ENCODE data around the gene MEF2C. TPM values are rescaled to one million over a fixed set of nuclear protein-coding genes. Genes with fewer than 3 reads are reported as not detected.

MEF2C gene
- polyA plus RNA-seq, 1 donor from 2014 or later = 30.2 TPM

DNA sequence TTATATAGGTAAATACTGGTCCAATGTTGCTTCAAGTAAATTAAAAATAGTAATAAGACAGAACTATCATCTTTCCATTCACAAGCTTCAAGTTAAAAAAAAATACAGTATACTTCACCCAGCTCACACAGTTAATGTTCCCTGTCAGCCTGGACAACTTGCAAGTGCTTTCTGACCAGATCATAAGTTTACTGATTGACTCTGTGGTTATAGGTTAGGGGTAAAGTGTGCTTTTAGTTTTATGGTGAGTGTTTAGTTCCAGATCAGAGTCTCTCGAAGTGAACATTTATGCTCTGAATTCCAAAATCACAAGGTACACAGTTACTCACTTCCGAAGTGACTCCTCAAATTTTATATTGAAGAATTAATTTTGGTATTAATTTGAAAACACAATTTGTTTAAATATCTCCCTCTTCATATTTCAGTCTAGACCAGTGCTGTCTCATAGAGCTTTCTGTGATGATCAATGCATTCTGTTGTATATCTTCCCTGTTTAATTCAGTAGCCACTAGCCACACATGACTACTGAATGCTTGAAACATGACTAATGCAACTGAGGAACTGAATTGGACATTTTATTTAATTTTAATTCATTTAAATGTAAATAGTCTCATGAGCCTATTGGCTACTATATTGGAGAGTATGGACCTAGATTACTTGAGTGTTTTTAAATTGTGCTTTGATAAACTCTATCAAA lies 90.7 kb downstream of the MEF2C start:
- H2AFZ ChIP-seq (ENCODE audit: low read depth, low read length) = no peak overlapping the region
- no peaks in the 10 kb centered on the region for H3K9me2 ChIP-seq (ENCODE audit: insufficient read depth, low read length)
- H3K9ac ChIP-seq (ENCODE audit: low read length) = no peak overlapping the region
- H3K4me2 ChIP-seq (ENCODE audit: low read length) = no peak overlapping the region
- no peaks in the 10 kb centered on the region for H3K79me2 ChIP-seq (replicated peaks; ENCODE audit: insufficient read depth, low read length)
- H3F3A ChIP-seq (ENCODE audit: insufficient read depth, low read length, poor library complexity, severe bottlenecking) = no peaks in the 10 kb centered on the region
- no peak overlapping the region for H3K4me3 ChIP-seq (ENCODE audit: low read length)
- no peaks in the 10 kb centered on the region for H3K36me3 ChIP-seq (ENCODE audit: insufficient read depth, low read length)
- H3K9me3 ChIP-seq (ENCODE audit: low read length) = no peaks in the 10 kb centered on the region
- no peak overlapping the region for H3K27ac ChIP-seq (ENCODE audit: low read length)
- TF ChIP-seq, protein P1, sequence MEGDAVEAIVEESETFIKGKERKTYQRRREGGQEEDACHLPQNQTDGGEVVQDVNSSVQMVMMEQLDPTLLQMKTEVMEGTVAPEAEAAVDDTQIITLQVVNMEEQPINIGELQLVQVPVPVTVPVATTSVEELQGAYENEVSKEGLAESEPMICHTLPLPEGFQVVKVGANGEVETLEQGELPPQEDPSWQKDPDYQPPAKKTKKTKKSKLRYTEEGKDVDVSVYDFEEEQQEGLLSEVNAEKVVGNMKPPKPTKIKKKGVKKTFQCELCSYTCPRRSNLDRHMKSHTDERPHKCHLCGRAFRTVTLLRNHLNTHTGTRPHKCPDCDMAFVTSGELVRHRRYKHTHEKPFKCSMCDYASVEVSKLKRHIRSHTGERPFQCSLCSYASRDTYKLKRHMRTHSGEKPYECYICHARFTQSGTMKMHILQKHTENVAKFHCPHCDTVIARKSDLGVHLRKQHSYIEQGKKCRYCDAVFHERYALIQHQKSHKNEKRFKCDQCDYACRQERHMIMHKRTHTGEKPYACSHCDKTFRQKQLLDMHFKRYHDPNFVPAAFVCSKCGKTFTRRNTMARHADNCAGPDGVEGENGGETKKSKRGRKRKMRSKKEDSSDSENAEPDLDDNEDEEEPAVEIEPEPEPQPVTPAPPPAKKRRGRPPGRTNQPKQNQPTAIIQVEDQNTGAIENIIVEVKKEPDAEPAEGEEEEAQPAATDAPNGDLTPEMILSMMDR (IDR thresholded peaks at IDR 0.05; ENCODE audit: poor library complexity, severe bottlenecking) = no peak
- TF ChIP-seq, protein P2, sequence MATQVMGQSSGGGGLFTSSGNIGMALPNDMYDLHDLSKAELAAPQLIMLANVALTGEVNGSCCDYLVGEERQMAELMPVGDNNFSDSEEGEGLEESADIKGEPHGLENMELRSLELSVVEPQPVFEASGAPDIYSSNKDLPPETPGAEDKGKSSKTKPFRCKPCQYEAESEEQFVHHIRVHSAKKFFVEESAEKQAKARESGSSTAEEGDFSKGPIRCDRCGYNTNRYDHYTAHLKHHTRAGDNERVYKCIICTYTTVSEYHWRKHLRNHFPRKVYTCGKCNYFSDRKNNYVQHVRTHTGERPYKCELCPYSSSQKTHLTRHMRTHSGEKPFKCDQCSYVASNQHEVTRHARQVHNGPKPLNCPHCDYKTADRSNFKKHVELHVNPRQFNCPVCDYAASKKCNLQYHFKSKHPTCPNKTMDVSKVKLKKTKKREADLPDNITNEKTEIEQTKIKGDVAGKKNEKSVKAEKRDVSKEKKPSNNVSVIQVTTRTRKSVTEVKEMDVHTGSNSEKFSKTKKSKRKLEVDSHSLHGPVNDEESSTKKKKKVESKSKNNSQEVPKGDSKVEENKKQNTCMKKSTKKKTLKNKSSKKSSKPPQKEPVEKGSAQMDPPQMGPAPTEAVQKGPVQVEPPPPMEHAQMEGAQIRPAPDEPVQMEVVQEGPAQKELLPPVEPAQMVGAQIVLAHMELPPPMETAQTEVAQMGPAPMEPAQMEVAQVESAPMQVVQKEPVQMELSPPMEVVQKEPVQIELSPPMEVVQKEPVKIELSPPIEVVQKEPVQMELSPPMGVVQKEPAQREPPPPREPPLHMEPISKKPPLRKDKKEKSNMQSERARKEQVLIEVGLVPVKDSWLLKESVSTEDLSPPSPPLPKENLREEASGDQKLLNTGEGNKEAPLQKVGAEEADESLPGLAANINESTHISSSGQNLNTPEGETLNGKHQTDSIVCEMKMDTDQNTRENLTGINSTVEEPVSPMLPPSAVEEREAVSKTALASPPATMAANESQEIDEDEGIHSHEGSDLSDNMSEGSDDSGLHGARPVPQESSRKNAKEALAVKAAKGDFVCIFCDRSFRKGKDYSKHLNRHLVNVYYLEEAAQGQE (IDR thresholded peaks at IDR 0.05; ENCODE audit: borderline replicate concordance) = no peak
- TF ChIP-seq SMC3 (conservative IDR thresholded peaks at IDR 0.05; ENCODE audit: poor library complexity) = no peak
- TF ChIP-seq POLR2AphosphoS5 (IDR thresholded peaks at IDR 0.05) = no peak
- no peak for TF ChIP-seq MXI1 (conservative IDR thresholded peaks at IDR 0.05; ENCODE audit: poor library complexity, severe bottlenecking)
- no peak for TF ChIP-seq EZH2 (IDR thresholded peaks at IDR 0.05; ENCODE audit: borderline replicate concordance, insufficient read depth, low read length, poor library complexity, severe bottlenecking)
- no peaks in the 10 kb centered on the region for H3K27me3 ChIP-seq (ENCODE audit: insufficient read depth, low read depth, low read length)
- H4K20me1 ChIP-seq (ENCODE audit: insufficient read depth) = no peaks in the 10 kb centered on the region

DNA sequence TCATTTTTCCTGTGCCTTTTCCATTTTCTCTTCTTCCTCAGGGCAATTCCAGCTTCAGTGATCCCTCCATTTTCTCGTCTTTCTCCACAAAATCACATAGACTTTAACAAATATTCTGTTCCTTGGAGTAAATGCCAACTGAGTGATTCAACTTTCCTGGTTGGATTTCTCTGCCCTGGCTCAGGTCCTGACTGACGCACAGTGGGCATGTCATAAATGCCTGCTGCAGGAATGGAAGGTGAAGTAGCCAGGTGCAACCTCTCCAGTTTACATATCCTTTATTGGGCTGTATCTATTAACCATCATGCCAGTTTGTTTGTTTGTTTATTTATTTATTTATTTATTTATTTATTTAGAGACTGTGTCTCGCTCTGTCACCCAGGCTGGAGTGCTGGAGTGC lies 95.1 kb downstream of the MEF2C start:
- no peak overlapping the region for H2AFZ ChIP-seq (ENCODE audit: low read depth, low read length)
- no peaks in the 10 kb centered on the region for H4K20me1 ChIP-seq (ENCODE audit: insufficient read depth)
- H3K4me2 ChIP-seq (ENCODE audit: low read length) = no peak overlapping the region
- no peaks in the 10 kb centered on the region for H3K36me3 ChIP-seq (ENCODE audit: insufficient read depth, low read length)
- no peaks in the 10 kb centered on the region for H3K9me3 ChIP-seq (ENCODE audit: low read length)
- peaks cover 5% of the 10 kb centered on the region for H3F3A ChIP-seq (ENCODE audit: insufficient read depth, low read length, poor library complexity, severe bottlenecking)
- no peaks in the 10 kb centered on the region for H3K27me3 ChIP-seq (ENCODE audit: insufficient read depth, low read depth, low read length)
- TF ChIP-seq, protein P2 (IDR thresholded peaks at IDR 0.05; ENCODE audit: borderline replicate concordance) = no peak
- TF ChIP-seq, protein P1 (IDR thresholded peaks at IDR 0.05; ENCODE audit: poor library complexity, severe bottlenecking) = no peak
- TF ChIP-seq SMC3 (conservative IDR thresholded peaks at IDR 0.05; ENCODE audit: poor library complexity) = no peak
- no peak for TF ChIP-seq MXI1 (conservative IDR thresholded peaks at IDR 0.05; ENCODE audit: poor library complexity, severe bottlenecking)
- H3K79me2 ChIP-seq (replicated peaks; ENCODE audit: insufficient read depth, low read length) = no peaks in the 10 kb centered on the region
- no peak overlapping the region for H3K27ac ChIP-seq (ENCODE audit: low read length)
- H3K4me3 ChIP-seq (ENCODE audit: low read length) = no peak overlapping the region
- H3K9ac ChIP-seq (ENCODE audit: low read length) = no peak overlapping the region
- no peaks in the 10 kb centered on the region for H3K9me2 ChIP-seq (ENCODE audit: insufficient read depth, low read length)
